GM18870 (cell line): ENCODE data around the gene WNT4.

ENCODE experiments used
- ATAC-seq: cut with Tn5 transposase; IDR thresholded peaks from one replicate; pipeline ENCODE4 v1.9.1; 2021; ENCODE audit warnings: moderate library complexity; ENCODE audit not compliant: unreplicated experiment

The WNT4 gene

GRCh38 chr1:22132517-22133235 is 10.2 kb downstream of the WNT4 start:
- no peak for ATAC-seq

GRCh38 chr1:22131875-22132486 is 10.9 kb downstream of the WNT4 start:
- no peak for ATAC-seq

- ATAC-seq = no peak
These were observed 11.8 kb downstream of the WNT4 start for GRCh38 chr1:22131062-22131461.

- no peak for ATAC-seq
These were observed 13.3 kb downstream of the WNT4 start for GRCh38 chr1:22129501-22130117.

GRCh38 chr1:22128392-22128791 is 14.5 kb downstream of the WNT4 start:
- no peak for ATAC-seq

GRCh38 chr1:22127731-22128130 is 15.2 kb downstream of the WNT4 start:
- ATAC-seq = no peak

- no peak for ATAC-seq
These were observed 15.6 kb downstream of the WNT4 start for GRCh38 chr1:22127248-22127647.

GRCh38 chr1:22126531-22126930 is 16.4 kb downstream of the WNT4 start:
- no peak for ATAC-seq

- no peak for ATAC-seq
These were observed 18.2 kb downstream of the WNT4 start for GRCh38 chr1:22124592-22125229.

GRCh38 chr1:22123901-22124404 is 18.9 kb downstream of the WNT4 start:
- no peak for ATAC-seq

GRCh38 chr1:22123071-22123390 is 19.9 kb downstream of the WNT4 start:
- no peak for ATAC-seq

- no peak for ATAC-seq
These were observed 20.4 kb downstream of the WNT4 start for GRCh38 chr1:22122273-22123070.

GRCh38 chr1:22121421-22121911 is 21.4 kb downstream of the WNT4 start:
- ATAC-seq = no peak

GRCh38 chr1:22120469-22120790 is 22.5 kb downstream of the WNT4 start:
- no peak for ATAC-seq

GRCh38 chr1:22119626-22120468 is 23.1 kb downstream of the WNT4 start:
- ATAC-seq = no peak

- ATAC-seq = no peak
These were observed 24.5 kb downstream of the WNT4 start for GRCh38 chr1:22118291-22118992.

- no peak for ATAC-seq
These were observed 25.0 kb downstream of the WNT4 start for GRCh38 chr1:22117851-22118250.

GRCh38 chr1:22117238-22117637 is 25.7 kb downstream of the WNT4 start:
- ATAC-seq = no peak

- ATAC-seq = no peak
These were observed 27.6 kb downstream of the WNT4 start for GRCh38 chr1:22115286-22115685.
